Spleen (tissue), 7 donors: ENCODE data around the gene KRTAP5-1.

Experiments used
- CTCF ChIP-seq, 11 experiments: fragments of 200-600 bp in 7 of 11; fragments of 450-650 bp in 4 of 11; sonication (generic) in 4 of 11; IDR thresholded peaks in 8 of 11; conservative IDR thresholded peaks in 3 of 11; 1 replicate in 7 of 11; 2 replicates in 4 of 11; pipeline versions ENCODE4 v1.4.0 to v1.8.0; 2016 to 2021; ENCODE audit warnings: antibody characterized with exemption in 11 of 11, inconsistent platforms in 4 of 11, mild to moderate bottlenecking in 1 of 11
- POLR2A ChIP-seq, 3 donors: fragments of 450-650 bp; IDR thresholded peaks; one replicate each; pipeline ENCODE4 v1.5.1; 2017; ENCODE audit warnings: antibody characterized with exemption in 3 of 3, mild to moderate bottlenecking in 1 of 3
- donor health status: DM: no; HTN: no; CAD: no; lungs with moderate emphysema.
- donor health status: DM: no; HTN: no; CAD: no.
- donor health status: DM: no; HTN: no; CAD: no.

GRCh38 chr11:1560002-1560648, 25.0 kb downstream of the KRTAP5-1 start:
- TF ChIP-seq CTCF (IDR thresholded peaks at IDR 0.05 in 8 of 11, conservative IDR thresholded peaks at IDR 0.05 in 3 of 11): no peak
- TF ChIP-seq POLR2A (IDR thresholded peaks at IDR 0.05): no peak
